H1 (cell line): Measurements from ENCODE around the gene ACTRT3. TPM values are rescaled to one million over a fixed set of nuclear protein-coding genes. Genes with fewer than 3 reads are reported as not detected.

Source experiments
- HDAC2 ChIP-seq, 2 experiments: fragments of 300-600 bp in 1 of 2; sonication (generic) in 1 of 2; IDR thresholded peaks; 2 replicates each; pipeline ENCODE4 v1.6.1; 2011 to 2012; ENCODE audit warnings: low read depth in 2 of 2, low read length in 2 of 2, mild to moderate bottlenecking in 2 of 2, moderate library complexity in 2 of 2, borderline replicate concordance in 1 of 2, inconsistent platforms in 1 of 2
- NRF1 ChIP-seq: IDR thresholded peaks from 2 replicates; pipeline ENCODE4 v1.6.1; 2011; ENCODE audit warnings: mild to moderate bottlenecking, low read depth, low read length, improper control_type of control experiment
- RNF2 ChIP-seq: fragments of 200-900, 300-1000 bp; sonication (generic); IDR thresholded peaks from 2 replicates; pipeline ENCODE4 v1.7.1; 2016; ENCODE audit warnings: borderline replicate concordance, low read depth, mild to moderate bottlenecking, antibody characterized with exemption, low read length; ENCODE audit not compliant: poor library complexity, severe bottlenecking; ENCODE audit errors: missing control alignments
- TCF12 ChIP-seq: IDR thresholded peaks from 2 replicates; pipeline ENCODE4 v1.6.1; 2011; ENCODE audit warnings: low read depth, mild to moderate bottlenecking, low read length
- polyA plus RNA-seq, 7 experiments: library from polyadenylated mRNA; depleted of rRNA in 3 of 7; stranded (reverse) in 5 of 7; unstranded in 2 of 7; fragments of >200 nt in 5 of 7; fragments of 200-250 nt in 2 of 7; gene quantifications; 1 replicate in 5 of 7; 2 replicates in 1 of 7; 4 replicates in 1 of 7; pipeline versions ENCODE4 v1.2.1 to v1.2.3, GENCODE V29; 2011 to 2013; ENCODE audit warnings: missing spikeins in 2 of 7, mixed read lengths in 2 of 7
- total RNA-seq: library from RNA; stranded (reverse); fragmentation: NEBNext Ultra II Directional; extraction: Animal tissue kit (Norgen Biotek cat#: 25700); gene quantifications from 2 replicates; pipeline ENCODE4 v1.2.1, GENCODE V29; 2021
- TF ChIP-seq, protein P1 (sequence below): IDR thresholded peaks from 2 replicates; pipeline ENCODE4 v1.6.1; 2012; ENCODE audit warnings: low read length, inconsistent platforms
- TF ChIP-seq, protein P2 (sequence below): IDR thresholded peaks from 2 replicates; pipeline ENCODE4 v1.6.1; 2012; ENCODE audit warnings: inconsistent platforms

ACTRT3 gene
- total and polyA plus RNA-seq, 2 of the 8 experiments (the other 6 are each of a cell fraction or from before 2014, with no cell fraction given): 3.4 to 5.9 TPM

DNA sequence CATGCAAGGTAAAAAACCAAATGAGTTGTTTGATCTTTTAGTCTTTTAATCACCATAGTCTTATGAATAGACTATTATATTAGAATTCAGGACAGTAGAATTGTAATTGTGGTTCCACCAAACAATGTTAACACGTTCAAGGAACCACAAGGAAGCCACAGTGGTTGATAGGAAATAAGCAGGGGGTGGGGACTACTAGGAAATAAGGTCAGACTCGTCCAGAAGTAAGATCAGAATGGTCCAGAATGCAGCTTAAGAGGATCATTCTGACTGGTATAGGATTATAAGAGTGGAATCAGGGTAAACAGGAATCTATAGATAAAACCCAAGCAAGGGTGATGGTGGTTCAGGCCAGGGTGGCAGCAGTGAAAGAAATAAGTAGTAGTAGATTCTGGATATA lies 11.4 kb upstream of the ACTRT3 start (continued):
- TF ChIP-seq, protein P1, sequence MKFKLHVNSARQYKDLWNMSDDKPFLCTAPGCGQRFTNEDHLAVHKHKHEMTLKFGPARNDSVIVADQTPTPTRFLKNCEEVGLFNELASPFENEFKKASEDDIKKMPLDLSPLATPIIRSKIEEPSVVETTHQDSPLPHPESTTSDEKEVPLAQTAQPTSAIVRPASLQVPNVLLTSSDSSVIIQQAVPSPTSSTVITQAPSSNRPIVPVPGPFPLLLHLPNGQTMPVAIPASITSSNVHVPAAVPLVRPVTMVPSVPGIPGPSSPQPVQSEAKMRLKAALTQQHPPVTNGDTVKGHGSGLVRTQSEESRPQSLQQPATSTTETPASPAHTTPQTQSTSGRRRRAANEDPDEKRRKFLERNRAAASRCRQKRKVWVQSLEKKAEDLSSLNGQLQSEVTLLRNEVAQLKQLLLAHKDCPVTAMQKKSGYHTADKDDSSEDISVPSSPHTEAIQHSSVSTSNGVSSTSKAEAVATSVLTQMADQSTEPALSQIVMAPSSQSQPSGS: no peak
- no peak for TF ChIP-seq TCF12
- TF ChIP-seq RNF2: no peak
- TF ChIP-seq NRF1: no peak
- TF ChIP-seq, protein P2, sequence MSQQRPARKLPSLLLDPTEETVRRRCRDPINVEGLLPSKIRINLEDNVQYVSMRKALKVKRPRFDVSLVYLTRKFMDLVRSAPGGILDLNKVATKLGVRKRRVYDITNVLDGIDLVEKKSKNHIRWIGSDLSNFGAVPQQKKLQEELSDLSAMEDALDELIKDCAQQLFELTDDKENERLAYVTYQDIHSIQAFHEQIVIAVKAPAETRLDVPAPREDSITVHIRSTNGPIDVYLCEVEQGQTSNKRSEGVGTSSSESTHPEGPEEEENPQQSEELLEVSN: no peak
- no peak for TF ChIP-seq HDAC2 (IDR thresholded peaks at IDR 0.05; ENCODE audit: borderline replicate concordance in 1 of 2, low read depth in 2 of 2, low read length in 2 of 2)
